GM19193 (cell line): Measurements from ENCODE around the gene OR8D1.

Experiments used
- POLR2A ChIP-seq: IDR thresholded peaks from 4 replicates; pipeline ENCODE4 v1.6.1; 2011; ENCODE audit not compliant: insufficient read depth, insufficient read length; ENCODE audit errors: extremely low read depth

Gene OR8D1

GRCh38 chr11:124313849-124314248 lies at the start of gene OR8D1:
OR8D1 (minus strand) TSS chr11:124313949; CDS start chr11:124310766, 3,183 bp downstream.
- TF ChIP-seq POLR2A = no peak

- no peak for TF ChIP-seq POLR2A
Observed at GRCh38 chr11:124359566-124359965, 45.8 kb upstream of the OR8D1 start.

- TF ChIP-seq POLR2A = no peak
Observed at GRCh38 chr11:124346311-124346955, 32.7 kb upstream of the OR8D1 start.

GRCh38 chr11:124344346-124344745 lies 30.6 kb upstream of the OR8D1 start:
- TF ChIP-seq POLR2A = no peak

- TF ChIP-seq POLR2A = no peak
Observed at GRCh38 chr11:124340142-124340447, 26.3 kb upstream of the OR8D1 start.

- no peak for TF ChIP-seq POLR2A
Observed at GRCh38 chr11:124339396-124340141, 25.8 kb upstream of the OR8D1 start.

- no peak for TF ChIP-seq POLR2A
Observed at GRCh38 chr11:124331873-124332272, 18.1 kb upstream of the OR8D1 start.

- TF ChIP-seq POLR2A = no peak
Observed at GRCh38 chr11:124329787-124330478, 16.2 kb upstream of the OR8D1 start.

- TF ChIP-seq POLR2A = no peak
Observed at GRCh38 chr11:124327775-124328174, 14.0 kb upstream of the OR8D1 start.

- no peak for TF ChIP-seq POLR2A
Observed at GRCh38 chr11:124322356-124322755, 8.6 kb upstream of the OR8D1 start.

GRCh38 chr11:124320097-124320496 lies 6.3 kb upstream of the OR8D1 start, which contains the start of gene OR8D2:
OR8D2 (minus strand) TSS chr11:124320197; CDS start chr11:124320197, 0 bp downstream.
- TF ChIP-seq POLR2A = no peak

GRCh38 chr11:124315052-124315451 lies 1.3 kb upstream of the OR8D1 start:
- TF ChIP-seq POLR2A = no peak

GRCh38 chr11:124313131-124313530 lies 618 bp downstream of the OR8D1 start:
- no peak for TF ChIP-seq POLR2A

- TF ChIP-seq POLR2A = no peak
Observed at GRCh38 chr11:124311670-124312069, 2.1 kb downstream of the OR8D1 start.

GRCh38 chr11:124311269-124311668 lies 2.5 kb downstream of the OR8D1 start:
- no peak for TF ChIP-seq POLR2A

GRCh38 chr11:124310721-124311120 lies 3.0 kb downstream of the OR8D1 start:
- no peak for TF ChIP-seq POLR2A
